Stomach (tissue), 9 donors: ENCODE measurements around the gene MYO3B. TPM values are rescaled to one million over a fixed set of nuclear protein-coding genes. Genes with fewer than 3 reads are reported as not detected.

Experiments
- DNase-seq, 2 donors: peaks; one replicate each; pipeline versions ENCODE4 v3.0.0 to v3.0.0-alpha.2; 2013 to 2019
- H3K27ac ChIP-seq, 5 donors: fragments of 200-600 bp in 4 of 5; sonication (generic) in 4 of 5; one replicate each; pipeline ENCODE4 v1.5.1; 2013 to 2019; ENCODE audit warnings: mild to moderate bottlenecking in 1 of 5, moderate library complexity in 1 of 5
- H3K27me3 ChIP-seq, 3 donors: fragments of 200-600 bp; sonication (generic); one replicate each; pipeline ENCODE4 v1.5.1; 2017 to 2019; ENCODE audit warnings: mixed run types in 1 of 3
- H3K36me3 ChIP-seq, 4 donors: fragments of 200-600 bp; sonication (generic); 1 replicate in 3 of 4; 2 replicates in 1 of 4; pipeline ENCODE4 v1.5.1; 2016 to 2019
- H3K4me1 ChIP-seq, 4 donors: fragments of 200-600 bp; sonication (generic); one replicate each; pipeline ENCODE4 v1.5.1; 2016 to 2019
- H3K4me3 ChIP-seq, 4 donors: fragments of 200-600 bp; sonication (generic) in 3 of 4; one replicate each; pipeline ENCODE4 v1.5.1; 2016 to 2019; ENCODE audit warnings: mild to moderate bottlenecking in 1 of 4
- H3K9me3 ChIP-seq, 4 donors: fragments of 200-600 bp; sonication (generic); one replicate each; pipeline ENCODE4 v1.5.1; 2016 to 2019
- EP300 ChIP-seq: sonication (generic); formaldehyde crosslinking; IDR thresholded peaks from one replicate; pipeline ENCODE4 v1.6.1; 2017; ENCODE audit warnings: antibody characterized with exemption
- POLR2A ChIP-seq, 4 donors: fragments of 450-650 bp; IDR thresholded peaks; one replicate each; pipeline ENCODE4 v1.6.1; 2016; ENCODE audit warnings: antibody characterized with exemption in 4 of 4, control low read depth in 2 of 4, mild to moderate bottlenecking in 1 of 4, moderate library complexity in 1 of 4
- POLR2AphosphoS5 ChIP-seq, 3 donors: sonication (generic); formaldehyde crosslinking; IDR thresholded peaks; one replicate each; pipeline ENCODE4 v1.6.1; 2016; ENCODE audit warnings: antibody characterized with exemption in 3 of 3
- WGBS, 5 donors: extraction: QIAGEN DNeasy Blood & Tissue Kit in 3 of 5; methylation state at CpG; one replicate each; pipeline versions ENCODE4 v1.1.5 to v1.1.7; 2013 to 2018; 5-methylcytosine and 5-hydroxymethylcytosine counted together
- intact Hi-C: fragments of 100-400 bp; cut with DNase I; formaldehyde crosslinking; loops from one replicate; pipeline ENCODE4 v1.15.1; 2023; ENCODE audit warnings: low total_unique reads
- polyA plus RNA-seq, 3 donors: library from polyadenylated mRNA; stranded (reverse); fragments of 200-250 nt; gene quantifications; one replicate each; pipeline ENCODE4 v1.2.3, GENCODE V29; 2013
- total RNA-seq, 5 donors: library from RNA; depleted of rRNA; stranded (reverse); fragments of >200 nt; gene quantifications; one replicate each; pipeline versions ENCODE4 v1.1.0 to v1.2.3, GENCODE V29; 2014 to 2016
- TF ChIP-seq, protein P1 (sequence below), 7 experiments: fragments of 450-650 bp in 4 of 7; fragments of 200-600 bp in 3 of 7; sonication (generic) in 3 of 7; IDR thresholded peaks; one replicate each; pipeline ENCODE4 v1.5.1; 2016 to 2019; ENCODE audit warnings: antibody characterized with exemption in 7 of 7, control low read depth in 2 of 7, mild to moderate bottlenecking in 1 of 7
- donor health status: healthy with polysubstance abuse.
- donor health status: Bipolar disorder and iron deficiency.
- donor health status: healthy.

The MYO3B gene
- total and polyA plus RNA-seq, 8 donors: 0.05 to 0.37 TPM; not detected in 6

DNA sequence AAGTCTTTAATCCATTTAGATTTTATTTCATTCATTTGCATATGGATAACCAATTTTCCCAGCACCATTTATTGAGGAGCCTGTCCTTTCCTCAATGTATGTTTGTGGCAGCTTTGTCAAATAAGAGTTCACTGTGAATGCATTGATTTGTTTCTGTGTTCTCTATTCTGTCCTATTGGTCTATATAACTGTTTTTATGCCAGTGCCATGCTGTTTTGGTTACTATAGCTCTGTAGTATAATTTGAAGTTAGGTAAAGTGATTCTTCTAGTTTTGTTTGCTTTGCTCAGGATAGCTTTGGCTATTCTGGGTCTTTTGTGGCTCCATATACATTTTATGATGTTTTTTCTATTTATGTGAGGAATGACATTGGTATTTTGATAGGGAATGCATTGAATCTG lies 7.4 kb downstream of the MYO3B start:
- Histone ChIP-seq H3K4me1 (no peaks in the 10 kb centered on the region), H3K4me3 (no peak overlapping the region), H3K36me3 (no peaks in the 10 kb centered on the region), H3K27me3 (no peaks in the 10 kb centered on the region), H3K9me3 (peaks cover 0 to 29% (median 11%) of the 10 kb centered on the region in 4 donors), H3K27ac (no peak overlapping the region)
- intact Hi-C loops: no loop called here
- TF ChIP-seq EP300 (no peak), POLR2A (IDR thresholded peaks at IDR 0.05) (no peak), POLR2AphosphoS5 (IDR thresholded peaks at IDR 0.05) (no peak)
- TF ChIP-seq, protein P1, sequence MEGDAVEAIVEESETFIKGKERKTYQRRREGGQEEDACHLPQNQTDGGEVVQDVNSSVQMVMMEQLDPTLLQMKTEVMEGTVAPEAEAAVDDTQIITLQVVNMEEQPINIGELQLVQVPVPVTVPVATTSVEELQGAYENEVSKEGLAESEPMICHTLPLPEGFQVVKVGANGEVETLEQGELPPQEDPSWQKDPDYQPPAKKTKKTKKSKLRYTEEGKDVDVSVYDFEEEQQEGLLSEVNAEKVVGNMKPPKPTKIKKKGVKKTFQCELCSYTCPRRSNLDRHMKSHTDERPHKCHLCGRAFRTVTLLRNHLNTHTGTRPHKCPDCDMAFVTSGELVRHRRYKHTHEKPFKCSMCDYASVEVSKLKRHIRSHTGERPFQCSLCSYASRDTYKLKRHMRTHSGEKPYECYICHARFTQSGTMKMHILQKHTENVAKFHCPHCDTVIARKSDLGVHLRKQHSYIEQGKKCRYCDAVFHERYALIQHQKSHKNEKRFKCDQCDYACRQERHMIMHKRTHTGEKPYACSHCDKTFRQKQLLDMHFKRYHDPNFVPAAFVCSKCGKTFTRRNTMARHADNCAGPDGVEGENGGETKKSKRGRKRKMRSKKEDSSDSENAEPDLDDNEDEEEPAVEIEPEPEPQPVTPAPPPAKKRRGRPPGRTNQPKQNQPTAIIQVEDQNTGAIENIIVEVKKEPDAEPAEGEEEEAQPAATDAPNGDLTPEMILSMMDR (IDR thresholded peaks at IDR 0.05): no peak
- no peak for DNase-seq

DNA sequence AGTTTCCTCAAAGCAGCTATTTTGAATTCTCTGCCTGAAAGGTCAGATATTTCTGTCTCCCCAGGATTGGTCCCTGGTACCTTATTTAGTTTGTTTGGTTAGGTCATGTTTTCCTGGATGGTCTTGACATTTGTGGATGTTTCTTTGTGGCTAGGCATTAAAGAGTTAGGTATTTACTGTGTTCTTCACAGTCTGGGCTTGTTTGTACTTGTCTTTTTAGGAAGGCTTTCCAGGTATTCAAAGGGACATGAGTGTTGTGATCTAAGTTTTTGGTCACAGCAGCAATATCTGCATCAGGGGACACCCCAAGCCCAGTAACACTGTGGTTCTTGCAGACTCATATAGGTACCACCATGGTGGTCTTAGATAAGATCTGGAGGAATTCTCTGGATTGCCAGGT lies 11.8 kb downstream of the MYO3B start:
- no peak overlapping the region for H3K4me3 ChIP-seq

DNA sequence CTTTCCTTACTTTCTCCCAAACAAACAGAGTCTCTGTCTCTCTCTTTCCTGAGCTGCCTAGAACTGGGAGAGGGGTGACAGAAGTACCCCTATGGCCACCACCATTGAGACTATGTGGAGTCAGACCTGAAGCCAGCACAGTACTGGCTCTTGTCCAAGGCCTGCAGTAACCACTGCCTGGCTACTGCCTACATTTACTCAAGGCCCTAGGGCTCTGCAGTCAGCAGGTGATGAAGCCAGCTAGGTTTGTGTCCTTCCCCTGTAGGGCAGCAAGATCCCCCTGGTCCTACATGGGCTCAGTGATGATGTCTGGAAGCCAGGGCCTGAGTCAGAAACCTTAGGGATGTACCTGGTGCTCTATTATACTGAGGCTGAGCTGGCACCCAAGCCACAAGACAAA lies 12.2 kb downstream of the MYO3B start:
- TF ChIP-seq POLR2A (IDR thresholded peaks at IDR 0.05): no peak
- TF ChIP-seq EP300: no peak
- TF ChIP-seq POLR2AphosphoS5 (IDR thresholded peaks at IDR 0.05): no peak
- TF ChIP-seq, protein P1 (IDR thresholded peaks at IDR 0.05): no peak
- no peaks in the 10 kb centered on the region for H3K27me3 ChIP-seq
- H3K27ac ChIP-seq: no peak overlapping the region
- no peak for DNase-seq
- H3K4me1 ChIP-seq: no peaks in the 10 kb centered on the region
- intact Hi-C loops: no loop called here
- no peaks in the 10 kb centered on the region for H3K36me3 ChIP-seq
- peaks cover 0 to 43% (median 21%) of the 10 kb centered on the region in 4 donors for H3K9me3 ChIP-seq
- H3K4me3 ChIP-seq: no peak overlapping the region

More for the DNA sequence above, 11.8 kb downstream of the MYO3B start:
- intact Hi-C loops: no loop called here
- peaks cover 0 to 45% (median 23%) of the 10 kb centered on the region in 4 donors for H3K9me3 ChIP-seq
- H3K27ac ChIP-seq: no peak overlapping the region
- H3K36me3 ChIP-seq: no peaks in the 10 kb centered on the region
- TF ChIP-seq, protein P1 (IDR thresholded peaks at IDR 0.05): no peak
- TF ChIP-seq EP300 (no peak), POLR2A (IDR thresholded peaks at IDR 0.05) (no peak), POLR2AphosphoS5 (IDR thresholded peaks at IDR 0.05) (no peak)
- H3K27me3 ChIP-seq: no peaks in the 10 kb centered on the region
- no peak for DNase-seq
- H3K4me1 ChIP-seq: no peaks in the 10 kb centered on the region

DNA sequence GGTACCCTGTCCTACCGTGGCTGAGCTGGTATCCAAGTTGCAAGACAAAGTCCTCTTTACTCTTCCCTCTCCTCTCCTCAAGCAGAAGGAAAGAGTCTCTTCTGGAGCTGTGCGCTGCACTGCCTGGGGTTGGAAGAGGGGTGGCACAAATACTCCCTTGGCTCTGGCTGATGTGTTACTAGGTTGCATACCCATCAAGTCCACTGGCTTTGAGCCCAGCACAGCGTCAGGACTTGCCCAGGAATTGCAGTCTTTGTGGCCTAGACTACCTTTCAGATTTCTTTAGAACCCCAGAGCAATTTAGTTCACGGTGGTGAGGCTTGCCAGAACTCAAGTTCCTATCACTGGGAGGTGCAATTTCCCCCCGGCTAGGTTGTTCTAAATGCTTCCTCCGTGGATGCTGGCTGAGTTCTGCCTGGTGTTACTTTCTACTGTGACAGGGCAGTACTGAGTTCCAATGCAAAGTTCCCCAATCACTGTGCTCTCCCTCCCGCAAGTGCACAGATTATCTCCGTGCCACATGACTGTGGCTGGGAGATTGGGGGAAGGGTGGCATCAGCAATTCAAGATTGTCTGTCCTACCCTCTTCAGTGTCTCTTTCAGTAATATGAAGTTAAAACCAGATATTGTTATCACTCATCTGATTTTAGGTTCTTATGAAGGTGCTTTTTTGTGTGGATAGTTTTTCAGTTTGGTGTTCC lies 13.4 kb downstream of the MYO3B start:
- H3K27me3 ChIP-seq: no peaks in the 10 kb centered on the region
- intact Hi-C loops: no loop called here
- H3K9me3 ChIP-seq: peaks cover 0 to 34% (median 17%) of the 10 kb centered on the region in 4 donors
- no peaks in the 10 kb centered on the region for H3K36me3 ChIP-seq
- DNase-seq: no peak
- no peak overlapping the region for H3K4me3 ChIP-seq
- no peak overlapping the region for H3K27ac ChIP-seq
- H3K4me1 ChIP-seq: no peaks in the 10 kb centered on the region
- WGBS, 5 donors: 78 to 88% (median 82%) methylated on average over 8 of the region's 8 CpGs
- no peak for TF ChIP-seq EP300
- TF ChIP-seq, protein P1 (IDR thresholded peaks at IDR 0.05): no peak
- TF ChIP-seq POLR2A (IDR thresholded peaks at IDR 0.05): no peak
- no peak for TF ChIP-seq POLR2AphosphoS5 (IDR thresholded peaks at IDR 0.05)
